Right cardiac atrium (tissue), 5 donors: Measurements from ENCODE around the gene CAMTA1. TPM values are rescaled to one million over a fixed set of nuclear protein-coding genes. Genes with fewer than 3 reads are reported as not detected.
A peak's percentile ranks its signal among the peaks of the same experiment; 100 is the strongest.

ENCODE experiments used
- ATAC-seq, 2 donors: fragments of 200-7000 bp; cut with Tn5 transposase; one replicate each; pipeline versions ENCODE4 v1.8.0 to v1.9.1; 2020; ENCODE audit warnings: moderate library complexity in 2 of 2, mild to moderate bottlenecking in 1 of 2
- DNase-seq, 3 donors: peaks; one replicate each; pipeline ENCODE4 v3.0.0-alpha.2; 2020
- H3K27ac ChIP-seq: one replicate; pipeline ENCODE4 v1.5.1; 2013; ENCODE audit warnings: mild to moderate bottlenecking, low read length, control low read depth, moderate library complexity
- H3K27me3 ChIP-seq: one replicate; pipeline ENCODE4 v1.6.1; 2013; ENCODE audit not compliant: control insufficient read depth, insufficient read depth
- H3K4me1 ChIP-seq: one replicate; pipeline ENCODE4 v1.6.1; 2013; ENCODE audit warnings: low read length; ENCODE audit not compliant: control insufficient read depth, insufficient read depth
- H3K4me3 ChIP-seq: one replicate; pipeline ENCODE4 v1.5.1; 2013; ENCODE audit warnings: low read length, control low read depth
- H3K9me3 ChIP-seq: one replicate; pipeline ENCODE4 v1.6.1; 2013; ENCODE audit warnings: low read length; ENCODE audit not compliant: control insufficient read depth
- WGBS: extraction: QIAGEN DNeasy Blood & Tissue Kit; methylation state at CpG from one replicate; pipeline ENCODE4 v1.1.7; 2013; 5-methylcytosine and 5-hydroxymethylcytosine counted together
- intact Hi-C, 4 donors: fragments of 100-400 bp; cut with DNase I; formaldehyde crosslinking; loops; one replicate each; pipeline versions ENCODE4 v1.11.0 to v1.14.0; 2022 to 2023
- polyA plus RNA-seq: library from polyadenylated mRNA; stranded (reverse); fragments of 200-250 nt; gene quantifications from one replicate; pipeline ENCODE4 v1.2.3, GENCODE V29; 2013
- total RNA-seq, 4 donors: library from RNA; stranded (reverse); fragmentation: NEBNext Ultra II Directional; extraction: Animal tissue kit (Norgen Biotek cat#: 25700); gene quantifications; one replicate each; pipeline ENCODE4 v1.2.1, GENCODE V29; 2021
- donor health status: healthy with polysubstance abuse.
- donor health status: DM: no; HTN: yes; CAD: no.
- donor health status: DM: no; HTN: no; CAD: no.
- donor health status: DM: no; HTN: yes; CAD: no; lungs with severe emphysema.
- donor health status: DM: yes; HTN: yes; CAD: no.

The CAMTA1 gene
- total and polyA plus RNA-seq, 5 donors: 155 to 334 (median 164) TPM

GRCh38 chr1:7584643-7585042 lies 799.4 kb downstream of the CAMTA1 start:
- ATAC-seq (no peak), DNase-seq (peak in 1 of 3 donors; percentile 18)
- Histone ChIP-seq H3K4me1 (peaks cover 6% of the 10 kb centered on the region), H3K9me3 (no peaks in the 10 kb centered on the region), H3K27me3 (no peaks in the 10 kb centered on the region), H3K4me3 (no peak overlapping the region), H3K27ac (no peak overlapping the region)
- intact Hi-C loops: loop anchor here in 2 of 4 donors (5.0 kb wide), 1 partner anchor 63 kb away; no protein-coding TSS in a partner anchor
- WGBS: 85% methylated on average over 12 of the region's 12 CpGs

- H3K27me3 ChIP-seq: no peaks in the 10 kb centered on the region
- DNase-seq: peak in 1 of 3 donors; percentile 42
- ATAC-seq: no peak
- H3K9me3 ChIP-seq: no peaks in the 10 kb centered on the region
- no peak overlapping the region for H3K4me3 ChIP-seq
- intact Hi-C loops: no loop called here
- 82% methylated on average over 14 of the region's 14 CpGs for WGBS
- H3K27ac ChIP-seq: no peak overlapping the region
- H3K4me1 ChIP-seq: peaks cover 6% of the 10 kb centered on the region
Measured at GRCh38 chr1:7585216-7585907, 800.1 kb downstream of the CAMTA1 start.

GRCh38 chr1:7586031-7586941 lies 801.0 kb downstream of the CAMTA1 start:
- WGBS: 38% methylated on average over 26 of the region's 26 CpGs
- peak; percentile 58 to 76 (median 75) for DNase-seq
- peak; percentile 71 to 78 for ATAC-seq
- H3K4me1 ChIP-seq: peaks cover 6% of the 10 kb centered on the region
- H3K27ac ChIP-seq: no peak overlapping the region
- intact Hi-C loops: no loop called here
- H3K4me3 ChIP-seq: no peak overlapping the region
- H3K27me3 ChIP-seq: no peaks in the 10 kb centered on the region
- no peaks in the 10 kb centered on the region for H3K9me3 ChIP-seq

- intact Hi-C loops: no loop called here
- no peaks in the 10 kb centered on the region for H3K27me3 ChIP-seq
- H3K4me1 ChIP-seq: peaks cover 4% of the 10 kb centered on the region
- no peaks in the 10 kb centered on the region for H3K9me3 ChIP-seq
- H3K4me3 ChIP-seq: no peak overlapping the region
- DNase-seq: no peak
- 82% methylated on average over 18 of the region's 18 CpGs for WGBS
- no peak overlapping the region for H3K27ac ChIP-seq
- ATAC-seq: no peak
Measured at GRCh38 chr1:7587108-7587772, 802.0 kb downstream of the CAMTA1 start.

- 59% methylated on average over 17 of the region's 17 CpGs for WGBS
- H3K4me3 ChIP-seq: no peak overlapping the region
- intact Hi-C loops: no loop called here
- ATAC-seq (peak in 1 of 2 donors; percentile 12), DNase-seq (peak in 2 of 3 donors; percentile 20 to 69)
- peaks cover 4% of the 10 kb centered on the region for H3K4me1 ChIP-seq
- no peaks in the 10 kb centered on the region for H3K9me3 ChIP-seq
- H3K27me3 ChIP-seq: no peaks in the 10 kb centered on the region
- no peak overlapping the region for H3K27ac ChIP-seq
Measured at GRCh38 chr1:7587773-7588456, 802.7 kb downstream of the CAMTA1 start.

GRCh38 chr1:7588457-7588827 lies 803.2 kb downstream of the CAMTA1 start:
- intact Hi-C loops: no loop called here
- Histone ChIP-seq H3K27me3 (no peaks in the 10 kb centered on the region), H3K4me3 (no peak overlapping the region), H3K9me3 (no peaks in the 10 kb centered on the region), H3K27ac (no peak overlapping the region), H3K4me1 (peaks cover 4% of the 10 kb centered on the region)
- WGBS: 66% methylated on average over 7 of the region's 7 CpGs
- ATAC-seq (no peak), DNase-seq (no peak)

- Histone ChIP-seq H3K4me1 (peaks cover 4% of the 10 kb centered on the region), H3K27ac (no peak overlapping the region), H3K4me3 (no peak overlapping the region), H3K9me3 (no peaks in the 10 kb centered on the region), H3K27me3 (no peaks in the 10 kb centered on the region)
- whole genome bisulfite sequencing: 82% methylated on average over 14 of the region's 14 CpGs
- no peak for DNase-seq
- no peak for ATAC-seq
- intact Hi-C loops: no loop called here
Measured at GRCh38 chr1:7589080-7589735, 804.0 kb downstream of the CAMTA1 start.

GRCh38 chr1:7589774-7590425 lies 804.6 kb downstream of the CAMTA1 start:
- DNase-seq: peak in 1 of 3 donors; percentile 6
- no peaks in the 10 kb centered on the region for H3K9me3 ChIP-seq
- no peak for ATAC-seq
- H3K27ac ChIP-seq: no peak overlapping the region
- H3K27me3 ChIP-seq: no peaks in the 10 kb centered on the region
- peaks cover 4% of the 10 kb centered on the region for H3K4me1 ChIP-seq
- intact Hi-C loops: no loop called here
- WGBS: 80% methylated on average over 10 of the region's 10 CpGs
- H3K4me3 ChIP-seq: no peak overlapping the region

GRCh38 chr1:7590426-7590790 lies 805.2 kb downstream of the CAMTA1 start:
- intact Hi-C loops: no loop called here
- peaks cover 4% of the 10 kb centered on the region for H3K4me1 ChIP-seq
- no peaks in the 10 kb centered on the region for H3K9me3 ChIP-seq
- no peak overlapping the region for H3K27ac ChIP-seq
- H3K27me3 ChIP-seq: no peaks in the 10 kb centered on the region
- 84% methylated on average over 4 of the region's 4 CpGs for WGBS
- DNase-seq (peak in 1 of 3 donors; percentile 37), ATAC-seq (no peak)
- no peak overlapping the region for H3K4me3 ChIP-seq

- intact Hi-C loops: no loop called here
- DNase-seq (no peak), ATAC-seq (no peak)
- H3K4me1 ChIP-seq: no peaks in the 10 kb centered on the region
- H3K27me3 ChIP-seq: no peaks in the 10 kb centered on the region
- no peak overlapping the region for H3K4me3 ChIP-seq
- no peak overlapping the region for H3K27ac ChIP-seq
- WGBS: 76% methylated on average over 10 of the region's 10 CpGs
- H3K9me3 ChIP-seq: no peaks in the 10 kb centered on the region
Measured at GRCh38 chr1:7591565-7591964, 806.3 kb downstream of the CAMTA1 start.
